HG03469 (cell line): Measurements from ENCODE around the gene IGFALS.

Experiments used
- ATAC-seq: cut with Tn5 transposase; IDR thresholded peaks from one replicate; pipeline ENCODE4 v1.9.1; 2021; ENCODE audit warnings: mild to moderate bottlenecking, moderate library complexity, moderate number of reproducible peaks; ENCODE audit not compliant: unreplicated experiment

The IGFALS gene

GRCh38 chr16:1767116-1767994 is 26.1 kb downstream of the IGFALS start:
- no peak for ATAC-seq

GRCh38 chr16:1766701-1767100 is 26.8 kb downstream of the IGFALS start:
- ATAC-seq, result no peak

GRCh38 chr16:1766231-1766630 is 27.3 kb downstream of the IGFALS start:
- ATAC-seq, result no peak

GRCh38 chr16:1765826-1766225 is 27.7 kb downstream of the IGFALS start:
- no peak for ATAC-seq

- no peak for ATAC-seq
Observed at GRCh38 chr16:1764971-1765370, 28.5 kb downstream of the IGFALS start.

- no peak for ATAC-seq
Observed at GRCh38 chr16:1763521-1764511, 29.7 kb downstream of the IGFALS start.

- no peak for ATAC-seq
Observed at GRCh38 chr16:1762879-1763520, 30.5 kb downstream of the IGFALS start.

- no peak for ATAC-seq
Observed at GRCh38 chr16:1762196-1762878, 31.2 kb downstream of the IGFALS start.

- no peak for ATAC-seq
Observed at GRCh38 chr16:1761751-1762150, 31.8 kb downstream of the IGFALS start.

GRCh38 chr16:1760911-1761310 is 32.6 kb downstream of the IGFALS start:
- no peak for ATAC-seq

GRCh38 chr16:1759511-1759910 is 34.0 kb downstream of the IGFALS start:
- no peak for ATAC-seq

GRCh38 chr16:1758923-1759322 is 34.6 kb downstream of the IGFALS start:
- ATAC-seq, result no peak

GRCh38 chr16:1757714-1758461 is 35.6 kb downstream of the IGFALS start:
- no peak for ATAC-seq

GRCh38 chr16:1754204-1754603 is 39.3 kb downstream of the IGFALS start:
- no peak for ATAC-seq

GRCh38 chr16:1752853-1753252 is 40.7 kb downstream of the IGFALS start:
- ATAC-seq, result no peak

GRCh38 chr16:1751946-1752345 is 41.6 kb downstream of the IGFALS start:
- ATAC-seq, result no peak

- no peak for ATAC-seq
Observed at GRCh38 chr16:1749152-1750117, 44.1 kb downstream of the IGFALS start.

GRCh38 chr16:1747934-1748333 is 45.6 kb downstream of the IGFALS start:
- no peak for ATAC-seq
